ENCODE results near the gene KCTD10.
"Not testable (repeated sequence)": the region's sequence is repeated elsewhere in the genome, so short reads cannot be mapped to it uniquely, and the experiment has no call there.

The KCTD10 gene

DNA sequence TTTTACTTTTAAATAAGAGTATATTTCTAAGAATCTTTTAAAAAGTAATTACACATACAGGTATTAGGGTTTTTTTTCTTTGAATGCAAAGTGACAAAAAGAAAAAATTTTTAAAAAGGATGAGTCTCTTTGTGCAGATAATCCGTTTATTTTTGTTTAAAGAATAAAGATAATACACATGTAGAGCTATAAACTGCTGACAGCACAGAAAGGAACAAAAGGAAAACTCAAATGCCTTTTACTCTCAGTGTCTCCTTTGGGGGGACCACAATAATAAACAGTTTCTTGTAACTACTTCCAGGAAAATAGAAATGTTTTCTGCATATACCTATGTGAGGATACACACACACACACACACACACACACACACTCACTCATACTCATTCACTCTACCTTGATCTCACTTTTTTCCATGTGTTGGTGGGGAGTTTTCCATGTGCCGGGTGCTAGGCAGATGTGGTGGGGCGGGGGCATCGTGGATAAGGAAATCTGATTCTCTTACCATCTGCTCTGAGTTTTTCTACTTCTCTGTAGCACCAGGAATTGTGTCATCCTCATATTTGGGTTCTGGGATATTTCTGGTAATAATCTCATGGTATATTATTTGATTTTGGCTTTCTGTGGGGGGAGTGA lies 58.1 kb downstream of the KCTD10 start:
- no peak for DNase-seq (ENCODE audit: low spot score)

GRCh38 chr12:109406147-109406546 lies 71.0 kb downstream of the KCTD10 start:
- not testable (repeated sequence) for DNase-seq (ENCODE audit: low spot score)

GRCh38 chr12:109404841-109405240 lies 72.3 kb downstream of the KCTD10 start:
- not testable (repeated sequence) for DNase-seq (ENCODE audit: low spot score)

All from hematopoietic multipotent progenitor cell treated with erythropoietin and hydrocortisone succinate and interleukin-3 and kit ligand, for 15 days (in vitro differentiated cells).